Measurements from ENCODE around the gene PPT2. TPM values are rescaled to one million over a fixed set of nuclear protein-coding genes. Genes with fewer than 3 reads are reported as not detected.

The PPT2 gene
- total RNA-seq, 1 donor from 2014 or later = 40.8 TPM

GRCh38 chr6:32146287-32146686 is 7.7 kb upstream of the PPT2 start:
- H3K4me3 Mint-ChIP-seq (ENCODE audit: unreplicated experiment) = no peak overlapping the region
- no peaks in the 10 kb centered on the region for H3K9me3 Mint-ChIP-seq (ENCODE audit: unreplicated experiment)
- peaks cover 6% of the 10 kb centered on the region for H3K4me1 Mint-ChIP-seq (ENCODE audit: unreplicated experiment)
- H3K27me3 Mint-ChIP-seq (ENCODE audit: unreplicated experiment) = no peaks in the 10 kb centered on the region
- peaks cover 2% of the 10 kb centered on the region for H3K36me3 Mint-ChIP-seq (ENCODE audit: unreplicated experiment)
- no peak for TF ChIP-seq CTCF (IDR thresholded peaks at IDR 0.05)
- no peak overlapping the region for H3K27ac Mint-ChIP-seq (ENCODE audit: unreplicated experiment)
- no peak for DNase-seq (ENCODE audit: extremely low spot score, unreplicated experiment)

GRCh38 chr6:32146687-32147086 is 7.3 kb upstream of the PPT2 start:
- DNase-seq (ENCODE audit: extremely low spot score, unreplicated experiment) = no peak
- Mint-ChIP-seq H3K9me3 (ENCODE audit: unreplicated experiment) (no peaks in the 10 kb centered on the region), H3K4me3 (ENCODE audit: unreplicated experiment) (no peak overlapping the region), H3K27ac (ENCODE audit: unreplicated experiment) (no peak overlapping the region), H3K4me1 (ENCODE audit: unreplicated experiment) (peaks cover 8% of the 10 kb centered on the region), H3K36me3 (ENCODE audit: unreplicated experiment) (peaks cover 2% of the 10 kb centered on the region), H3K27me3 (ENCODE audit: unreplicated experiment) (no peaks in the 10 kb centered on the region)
- no peak for TF ChIP-seq CTCF (IDR thresholded peaks at IDR 0.05)

DNA sequence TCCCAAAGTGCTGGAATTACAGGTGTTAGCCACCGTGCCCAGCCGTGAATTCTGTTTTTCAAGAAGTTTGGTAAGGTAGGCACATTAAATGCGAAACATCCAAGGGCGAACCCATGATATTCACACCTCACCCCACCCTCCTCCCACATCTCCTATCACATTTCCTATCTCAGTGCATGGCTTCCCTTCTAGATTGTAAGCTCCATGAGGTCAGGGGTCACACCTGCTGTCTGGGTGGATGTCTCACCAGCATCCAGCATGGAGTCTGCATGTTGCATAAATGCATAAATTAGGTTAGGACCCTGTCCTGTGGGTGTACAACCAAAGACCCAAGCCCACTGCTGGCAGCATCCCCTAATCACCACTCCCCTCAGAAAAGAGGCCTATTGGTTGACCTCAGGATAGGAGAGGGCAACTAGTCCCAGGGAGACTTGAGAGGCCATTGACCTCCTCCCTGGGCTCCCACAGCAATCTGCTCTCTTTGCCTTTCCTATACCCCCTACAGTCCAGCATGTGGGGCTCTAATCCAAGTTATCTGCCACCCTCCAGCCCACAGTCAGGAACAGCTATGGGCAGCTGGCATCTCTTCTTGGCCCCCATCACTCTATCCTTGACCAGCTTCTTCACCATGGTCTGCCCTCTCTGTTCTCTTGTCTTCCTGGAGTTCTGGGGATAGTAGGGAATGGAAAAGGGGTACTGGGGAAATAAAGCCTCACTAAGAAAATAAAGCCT is 6.4 kb upstream of the PPT2 start:
- DNase-seq (ENCODE audit: extremely low spot score, unreplicated experiment) = no peak
- H3K27me3 Mint-ChIP-seq (ENCODE audit: unreplicated experiment) = no peaks in the 10 kb centered on the region
- TF ChIP-seq CTCF (IDR thresholded peaks at IDR 0.05) = no peak
- H3K4me1 Mint-ChIP-seq (ENCODE audit: unreplicated experiment) = peaks cover 14% of the 10 kb centered on the region
- H3K36me3 Mint-ChIP-seq (ENCODE audit: unreplicated experiment) = peaks cover 2% of the 10 kb centered on the region
- H3K27ac Mint-ChIP-seq (ENCODE audit: unreplicated experiment) = no peak overlapping the region
- no peak overlapping the region for H3K4me3 Mint-ChIP-seq (ENCODE audit: unreplicated experiment)
- no peaks in the 10 kb centered on the region for H3K9me3 Mint-ChIP-seq (ENCODE audit: unreplicated experiment)

DNA sequence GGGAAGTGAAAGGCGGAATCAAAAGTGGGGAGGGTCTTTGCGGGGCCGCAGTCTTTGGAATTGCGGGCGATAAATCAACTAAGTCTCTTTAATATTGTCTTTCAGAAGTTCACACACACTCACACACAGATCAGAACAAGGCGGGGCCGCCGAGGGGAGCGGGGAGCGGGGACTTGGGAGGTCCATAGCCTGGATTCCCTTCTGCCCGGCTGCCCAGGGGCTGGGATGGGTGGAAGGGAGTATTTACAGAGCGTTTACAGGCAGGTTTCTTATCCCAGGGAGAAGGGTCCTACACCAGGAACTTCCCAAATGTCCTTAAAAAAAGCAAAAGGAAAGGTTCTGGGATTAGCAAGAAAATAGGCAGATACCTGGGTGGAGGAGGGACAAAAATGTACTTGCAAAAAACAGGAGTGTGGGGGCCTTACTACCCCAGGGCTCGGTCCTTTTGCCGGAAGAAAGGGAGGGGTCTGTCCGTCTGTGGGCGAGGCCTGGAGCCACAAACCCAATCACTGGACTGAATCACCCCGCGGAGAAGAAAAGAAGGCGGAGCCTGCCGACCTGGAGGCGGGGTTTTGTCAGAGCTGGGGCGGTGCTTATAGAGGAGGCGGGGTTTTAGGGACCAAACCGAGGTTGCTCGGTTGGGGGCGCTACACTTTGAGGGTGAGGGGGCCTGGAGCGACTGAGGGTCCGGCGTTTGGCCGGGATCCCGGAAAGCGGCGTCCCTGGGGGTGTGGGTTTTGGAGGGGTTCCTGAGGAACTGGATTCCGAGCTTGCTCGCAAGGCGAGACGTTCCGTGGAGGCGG is 5.5 kb upstream of the PPT2 start:
- Mint-ChIP-seq H3K27me3 (ENCODE audit: unreplicated experiment) (no peaks in the 10 kb centered on the region), H3K27ac (ENCODE audit: unreplicated experiment) (no peak overlapping the region), H3K4me1 (ENCODE audit: unreplicated experiment) (peaks cover 22% of the 10 kb centered on the region), H3K9me3 (ENCODE audit: unreplicated experiment) (no peaks in the 10 kb centered on the region), H3K4me3 (ENCODE audit: unreplicated experiment) (no peak overlapping the region), H3K36me3 (ENCODE audit: unreplicated experiment) (peaks cover 2% of the 10 kb centered on the region)
- TF ChIP-seq CTCF (IDR thresholded peaks at IDR 0.05) = no peak
- DNase-seq (ENCODE audit: extremely low spot score, unreplicated experiment) = no peak

DNA sequence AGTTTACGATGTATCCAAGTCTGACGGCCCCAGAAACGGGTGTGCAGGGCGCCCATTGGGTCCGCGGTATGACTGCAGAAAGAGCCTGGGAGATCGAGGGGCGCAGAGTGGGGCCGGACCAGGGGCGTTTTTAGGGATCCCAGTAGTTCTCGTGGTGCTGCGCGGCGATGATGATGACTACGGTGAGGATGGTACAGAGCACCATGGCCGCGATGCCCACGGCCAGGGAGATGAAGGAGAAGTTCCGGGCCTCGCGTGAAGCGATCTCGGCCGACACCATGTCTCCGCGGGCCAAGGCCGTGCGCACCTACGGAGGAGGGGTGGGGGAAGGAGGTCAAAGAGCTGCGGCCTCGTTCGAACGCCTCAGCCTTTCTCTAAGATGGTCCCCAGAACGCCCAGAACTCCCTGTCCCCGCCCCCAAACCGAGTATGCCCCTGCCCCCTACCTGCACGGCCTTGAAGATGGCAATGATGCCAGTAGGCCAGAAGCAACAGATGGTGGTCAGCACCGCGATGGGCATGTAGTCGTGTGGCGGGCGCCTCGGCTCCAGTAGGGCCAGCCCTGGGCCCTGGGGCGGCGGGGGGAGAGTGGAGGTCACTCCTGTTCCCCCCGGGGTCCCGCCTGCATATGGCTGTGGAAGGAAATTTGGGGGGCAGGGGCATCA is 4.7 kb upstream of the PPT2 start:
- DNase-seq (ENCODE audit: extremely low spot score, unreplicated experiment) = no peak
- Mint-ChIP-seq H3K9me3 (ENCODE audit: unreplicated experiment) (no peaks in the 10 kb centered on the region), H3K4me3 (ENCODE audit: unreplicated experiment) (no peak overlapping the region), H3K27ac (ENCODE audit: unreplicated experiment) (no peak overlapping the region), H3K4me1 (ENCODE audit: unreplicated experiment) (peaks cover 23% of the 10 kb centered on the region), H3K36me3 (ENCODE audit: unreplicated experiment) (peaks cover 2% of the 10 kb centered on the region), H3K27me3 (ENCODE audit: unreplicated experiment) (no peaks in the 10 kb centered on the region)
- no peak for TF ChIP-seq CTCF (IDR thresholded peaks at IDR 0.05)
